GOT3 (cell line): Measurements from ENCODE around the gene CIRBP.
"Not testable (repeated sequence)": the region's sequence is repeated elsewhere in the genome, so short reads cannot be mapped to it uniquely, and the experiment has no call there.

Experiments
- DNase-seq: peaks from one replicate; lab custom pipeline; 2025; ENCODE audit warnings: mixed read lengths; lab: John Stamatoyannopoulos, UW

CIRBP gene

GRCh38 chr19:1290703-1291651 lies 21.8 kb downstream of the CIRBP start:
- no peak for DNase-seq

- DNase-seq = no peak
Measured at GRCh38 chr19:1291761-1292418, 22.8 kb downstream of the CIRBP start.

- no peak for DNase-seq
Measured at GRCh38 chr19:1292419-1293151, 23.5 kb downstream of the CIRBP start.

GRCh38 chr19:1293782-1294604 lies 24.9 kb downstream of the CIRBP start:
- no peak for DNase-seq

GRCh38 chr19:1294688-1295087 lies 25.6 kb downstream of the CIRBP start:
- DNase-seq = no peak

GRCh38 chr19:1295169-1296012 lies 26.3 kb downstream of the CIRBP start:
- no peak for DNase-seq

- DNase-seq = no peak
Measured at GRCh38 chr19:1296078-1296477, 26.9 kb downstream of the CIRBP start.

- DNase-seq = no peak
Measured at GRCh38 chr19:1296575-1297271, 27.6 kb downstream of the CIRBP start.

GRCh38 chr19:1298235-1298634 lies 29.1 kb downstream of the CIRBP start:
- no peak for DNase-seq

GRCh38 chr19:1299801-1300200 lies 30.7 kb downstream of the CIRBP start:
- no peak for DNase-seq

GRCh38 chr19:1300744-1301490 lies 31.8 kb downstream of the CIRBP start:
- no peak for DNase-seq

GRCh38 chr19:1302533-1303239 lies 33.6 kb downstream of the CIRBP start:
- DNase-seq = no peak

- no peak for DNase-seq
Measured at GRCh38 chr19:1304197-1304924, 35.2 kb downstream of the CIRBP start.

- not testable (repeated sequence) for DNase-seq
Measured at GRCh38 chr19:1305354-1305753, 36.2 kb downstream of the CIRBP start.

- DNase-seq = no peak
Measured at GRCh38 chr19:1307320-1307719, 38.2 kb downstream of the CIRBP start.

- no peak for DNase-seq
Measured at GRCh38 chr19:1307755-1308303, 38.7 kb downstream of the CIRBP start.

- DNase-seq = no peak
Measured at GRCh38 chr19:1308718-1309117, 39.6 kb downstream of the CIRBP start.
